ENCODE results near the gene DDX56. TPM values are rescaled to one million over a fixed set of nuclear protein-coding genes. Genes with fewer than 3 reads are reported as not detected.

Gene DDX56
- total RNA-seq, 1 experiment from 2014 or later, result 120 TPM

GRCh38 chr7:44590910-44591309, 17.2 kb upstream of the DDX56 start:
- H3K27me3 Mint-ChIP-seq (ENCODE audit: low read depth), result peaks cover 8% of the 10 kb centered on the region; the same call in 1 of the 2 replicates
- Histone ChIP-seq H2AK5ac (ENCODE audit: insufficient read length, low read length) (no peak overlapping the region), H3K4me2 (ENCODE audit: insufficient read depth, insufficient read length, low read length) (no peak overlapping the region), H3K14ac (ENCODE audit: insufficient read depth, low read length) (no peak overlapping the region), H2AFZ (ENCODE audit: low read length) (no peak overlapping the region), H3T11ph (ENCODE audit: low read length) (no peak overlapping the region), H2BK20ac (ENCODE audit: low read depth, low read length, poor library complexity, severe bottlenecking) (no peak overlapping the region), H3K27me3 (ENCODE audit: insufficient read depth, low read length) (no peaks in the 10 kb centered on the region), H3K23ac (ENCODE audit: insufficient read length, low read depth, low read length) (no peak overlapping the region), H3K4ac (ENCODE audit: low read depth, low read length) (no peak overlapping the region), H3K79me2 (ENCODE audit: insufficient read depth, low read length) (no peaks in the 10 kb centered on the region), H3K18ac (ENCODE audit: insufficient read length, low read depth, low read length) (no peak overlapping the region), H2BK15ac (ENCODE audit: low read depth, low read length) (no peak overlapping the region), H3K23me2 (ENCODE audit: insufficient read length, low read depth, low read length, poor library complexity, severe bottlenecking) (no peaks in the 10 kb centered on the region), H2BK120ac (ENCODE audit: low read depth, low read length, poor library complexity, severe bottlenecking) (no peak overlapping the region), H4K8ac (replicated peaks; ENCODE audit: insufficient read length, low read depth, low read length) (no peak overlapping the region), H3K9ac (ENCODE audit: extremely low read depth, insufficient read length, low read length) (no peak overlapping the region), H4K20me1 (ENCODE audit: control insufficient read depth, insufficient read depth, insufficient read length) (no peaks in the 10 kb centered on the region), H3K27ac (ENCODE audit: insufficient read length, low read depth, low read length) (no peak overlapping the region), H3K56ac (ENCODE audit: insufficient read length, low read depth, low read length) (no peak overlapping the region), H3K4me1 (ENCODE audit: insufficient read depth, low read length) (no peaks in the 10 kb centered on the region), H3K9me3 (ENCODE audit: control insufficient read depth, low read depth, low read length) (no peaks in the 10 kb centered on the region), H2BK12ac (ENCODE audit: insufficient read length, low read depth, low read length) (no peak overlapping the region), H4K5ac (ENCODE audit: insufficient read length, low read depth, low read length) (no peak overlapping the region), H4K91ac (ENCODE audit: insufficient read length, low read depth, low read length) (no peak overlapping the region), H3K79me1 (ENCODE audit: insufficient read depth, low read depth, low read length, poor library complexity, severe bottlenecking) (no peaks in the 10 kb centered on the region), H2BK5ac (ENCODE audit: insufficient read length, low read length) (no peak overlapping the region)
- no peak for TF ChIP-seq CTCF (conservative IDR thresholded peaks at IDR 0.05)
- no peak overlapping the region for H3K27ac Mint-ChIP-seq
- H3K4me3 Mint-ChIP-seq, result no peak overlapping the region
- H3K9me3 Mint-ChIP-seq, result no peaks in the 10 kb centered on the region
- no peak for DNase-seq
- no CpG with 5 or more reads among the region's 1 CpG for WGBS (ENCODE audit: extremely low coverage, insufficient read length, low lambda C conversion rate)
- H3K4me1 Mint-ChIP-seq, result no peaks in the 10 kb centered on the region
- H3K36me3 Mint-ChIP-seq (ENCODE audit: insufficient read depth in 1 of 3, low read depth in 3 of 3), result no peaks in the 10 kb centered on the region
